Coronary artery (tissue), 2 donors: Measurements from ENCODE around the gene TRABD.

Experiments
- DNase-seq: peaks from one replicate; pipeline ENCODE4 v3.0.0-alpha.2; 2017; ENCODE audit warnings: low spot score
- H3K27ac ChIP-seq, 2 donors: fragments of 200-600 bp; sonication (generic); one replicate each; pipeline ENCODE4 v1.5.1; 2016 to 2019
- H3K4me3 ChIP-seq: fragments of 200-600 bp; sonication (generic); 2 replicates; pipeline ENCODE4 v1.5.1; 2016; ENCODE audit warnings: mild to moderate bottlenecking, moderate library complexity
- TF ChIP-seq, protein P1 (sequence below): fragments of 200-600 bp; sonication (generic); IDR thresholded peaks from one replicate; pipeline ENCODE4 v1.5.1; 2019; ENCODE audit warnings: antibody characterized with exemption

The TRABD gene

GRCh38 chr22:50178471-50178864, 7.2 kb upstream of the TRABD start:
- TF ChIP-seq, protein P1, sequence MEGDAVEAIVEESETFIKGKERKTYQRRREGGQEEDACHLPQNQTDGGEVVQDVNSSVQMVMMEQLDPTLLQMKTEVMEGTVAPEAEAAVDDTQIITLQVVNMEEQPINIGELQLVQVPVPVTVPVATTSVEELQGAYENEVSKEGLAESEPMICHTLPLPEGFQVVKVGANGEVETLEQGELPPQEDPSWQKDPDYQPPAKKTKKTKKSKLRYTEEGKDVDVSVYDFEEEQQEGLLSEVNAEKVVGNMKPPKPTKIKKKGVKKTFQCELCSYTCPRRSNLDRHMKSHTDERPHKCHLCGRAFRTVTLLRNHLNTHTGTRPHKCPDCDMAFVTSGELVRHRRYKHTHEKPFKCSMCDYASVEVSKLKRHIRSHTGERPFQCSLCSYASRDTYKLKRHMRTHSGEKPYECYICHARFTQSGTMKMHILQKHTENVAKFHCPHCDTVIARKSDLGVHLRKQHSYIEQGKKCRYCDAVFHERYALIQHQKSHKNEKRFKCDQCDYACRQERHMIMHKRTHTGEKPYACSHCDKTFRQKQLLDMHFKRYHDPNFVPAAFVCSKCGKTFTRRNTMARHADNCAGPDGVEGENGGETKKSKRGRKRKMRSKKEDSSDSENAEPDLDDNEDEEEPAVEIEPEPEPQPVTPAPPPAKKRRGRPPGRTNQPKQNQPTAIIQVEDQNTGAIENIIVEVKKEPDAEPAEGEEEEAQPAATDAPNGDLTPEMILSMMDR = no peak
- H3K27ac ChIP-seq = no peak overlapping the region
- no peak overlapping the region for H3K4me3 ChIP-seq
- DNase-seq = no peak

DNA sequence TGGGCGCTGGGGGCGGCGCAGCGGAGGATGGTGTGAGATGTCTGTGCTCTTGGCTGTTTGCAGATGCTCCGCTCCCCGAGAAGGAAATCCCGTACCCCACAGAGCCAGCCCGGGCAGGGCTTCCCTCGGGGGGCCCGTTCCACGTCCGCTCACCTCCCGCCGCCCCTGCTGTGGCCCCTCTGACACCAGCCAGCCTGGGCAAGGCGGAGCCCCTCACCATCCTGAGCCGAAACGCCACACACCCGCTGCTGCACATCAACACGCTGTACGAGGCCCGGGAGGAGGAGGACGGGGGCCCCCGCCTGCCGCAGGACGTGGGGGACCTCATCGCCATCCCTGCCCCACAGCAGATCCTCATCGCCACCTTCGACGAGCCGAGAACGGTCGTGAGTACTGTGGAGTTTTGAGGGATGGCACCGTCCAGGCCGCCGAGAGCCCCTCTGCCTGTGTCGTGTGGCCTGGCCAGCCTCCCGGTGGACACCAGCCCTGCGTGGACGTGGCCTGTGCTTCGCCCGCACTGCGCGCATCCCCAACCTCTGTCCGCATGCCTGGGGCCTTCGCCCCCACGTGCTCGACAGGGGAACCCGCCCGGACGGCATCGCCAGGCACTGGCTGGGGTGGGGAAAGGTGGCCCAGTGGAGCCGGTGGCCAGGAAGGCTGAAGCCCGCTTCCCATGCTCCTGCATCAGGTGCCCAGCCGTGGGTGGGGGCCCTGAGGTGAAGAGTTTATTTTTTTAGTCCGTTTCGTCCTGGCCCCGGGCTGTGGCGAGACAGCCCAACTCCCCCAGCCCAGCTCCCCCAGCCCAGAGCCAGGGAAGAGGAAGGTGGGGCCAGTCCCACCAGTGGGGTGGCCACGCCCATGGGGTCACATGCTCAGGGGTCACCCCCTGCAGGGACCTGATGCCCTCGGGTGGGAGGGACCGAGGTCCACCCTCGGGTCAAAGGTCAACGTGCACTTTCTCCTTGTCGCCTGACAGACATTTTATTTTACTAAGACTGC, 6.5 kb upstream of the TRABD start:
- no peak overlapping the region for H3K4me3 ChIP-seq
- no peak overlapping the region for H3K27ac ChIP-seq
- no peak for DNase-seq
- TF ChIP-seq, protein P1 = no peak

DNA sequence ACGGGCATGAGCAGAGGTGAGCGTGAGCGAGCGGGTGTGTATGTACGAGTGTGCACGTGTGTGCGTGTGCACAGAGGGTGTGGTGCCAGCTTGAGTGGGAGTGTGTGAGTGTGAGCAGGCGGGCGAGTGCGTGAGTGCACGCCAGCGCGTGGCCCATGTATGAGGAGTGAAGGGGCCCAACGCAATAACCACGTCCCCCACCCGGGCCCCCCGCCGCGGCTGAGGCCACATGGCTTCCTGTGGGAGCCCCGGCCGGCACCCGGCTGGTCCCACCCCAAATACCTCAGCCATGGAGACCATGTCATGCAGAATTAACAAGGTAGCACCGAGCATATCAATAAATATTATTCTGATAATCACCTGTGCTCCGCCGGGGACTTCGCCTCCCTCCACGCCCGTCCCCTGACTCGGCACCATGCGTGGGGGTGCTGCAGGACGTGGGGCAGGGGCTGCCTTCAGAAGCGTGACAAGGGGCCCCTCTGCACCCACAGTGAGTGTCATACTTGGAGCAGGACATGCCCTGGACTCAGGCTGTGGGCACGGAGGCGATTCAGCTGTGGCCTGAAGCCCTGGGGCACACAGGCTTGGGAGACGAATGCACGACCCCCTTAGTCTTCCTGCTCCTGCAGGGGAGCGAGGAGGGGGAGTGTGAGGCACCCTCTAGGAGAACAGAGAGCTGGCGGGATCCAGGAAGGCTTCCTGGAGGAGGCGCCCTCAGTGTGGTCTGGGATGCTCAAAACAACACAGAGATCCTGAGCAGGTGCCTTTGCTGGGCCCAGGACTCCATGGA, 5.6 kb upstream of the TRABD start:
- H3K4me3 ChIP-seq = no peak overlapping the region
- DNase-seq = no peak
- no peak overlapping the region for H3K27ac ChIP-seq
- TF ChIP-seq, protein P1 = no peak

DNA sequence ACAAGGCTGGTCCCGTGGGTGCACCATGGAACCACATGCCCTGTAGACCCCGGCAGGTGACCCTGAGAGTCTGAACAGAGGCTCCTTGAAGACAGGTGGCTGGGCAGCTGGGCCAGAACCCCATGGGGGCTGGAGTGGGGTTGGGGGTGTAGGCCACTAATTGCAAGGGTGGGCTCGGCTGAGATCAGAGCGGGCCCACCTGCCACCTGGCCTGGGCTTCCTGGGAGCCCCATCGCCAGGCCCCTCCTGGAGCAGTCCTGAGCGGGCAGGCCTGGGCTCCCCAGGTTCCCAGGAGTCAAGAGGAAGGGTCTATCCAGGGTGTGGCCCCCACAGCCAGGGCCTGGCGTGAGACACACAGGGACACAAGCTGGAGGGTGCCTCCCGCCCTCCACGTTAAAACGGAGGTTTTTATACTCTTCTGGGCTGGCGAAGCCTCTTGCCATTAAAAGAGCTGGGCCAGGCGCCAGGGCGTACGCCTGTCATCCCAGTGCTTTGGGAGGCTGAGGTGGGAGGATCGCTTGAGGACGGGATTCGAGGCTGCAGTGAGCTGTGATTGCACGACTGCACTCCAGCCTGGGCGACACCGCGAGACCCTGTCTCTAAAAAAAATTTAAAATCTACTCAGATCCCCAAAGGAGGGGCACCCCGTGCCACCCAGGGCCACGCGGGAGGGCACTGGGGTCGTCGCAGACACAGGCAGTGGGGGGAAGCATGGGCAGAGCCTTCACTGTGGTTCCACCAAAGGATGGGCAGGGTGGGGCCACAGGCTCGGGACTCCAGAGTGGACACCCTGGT, 4.8 kb upstream of the TRABD start:
- TF ChIP-seq, protein P1 = no peak
- DNase-seq = no peak
- no peak overlapping the region for H3K4me3 ChIP-seq

DNA sequence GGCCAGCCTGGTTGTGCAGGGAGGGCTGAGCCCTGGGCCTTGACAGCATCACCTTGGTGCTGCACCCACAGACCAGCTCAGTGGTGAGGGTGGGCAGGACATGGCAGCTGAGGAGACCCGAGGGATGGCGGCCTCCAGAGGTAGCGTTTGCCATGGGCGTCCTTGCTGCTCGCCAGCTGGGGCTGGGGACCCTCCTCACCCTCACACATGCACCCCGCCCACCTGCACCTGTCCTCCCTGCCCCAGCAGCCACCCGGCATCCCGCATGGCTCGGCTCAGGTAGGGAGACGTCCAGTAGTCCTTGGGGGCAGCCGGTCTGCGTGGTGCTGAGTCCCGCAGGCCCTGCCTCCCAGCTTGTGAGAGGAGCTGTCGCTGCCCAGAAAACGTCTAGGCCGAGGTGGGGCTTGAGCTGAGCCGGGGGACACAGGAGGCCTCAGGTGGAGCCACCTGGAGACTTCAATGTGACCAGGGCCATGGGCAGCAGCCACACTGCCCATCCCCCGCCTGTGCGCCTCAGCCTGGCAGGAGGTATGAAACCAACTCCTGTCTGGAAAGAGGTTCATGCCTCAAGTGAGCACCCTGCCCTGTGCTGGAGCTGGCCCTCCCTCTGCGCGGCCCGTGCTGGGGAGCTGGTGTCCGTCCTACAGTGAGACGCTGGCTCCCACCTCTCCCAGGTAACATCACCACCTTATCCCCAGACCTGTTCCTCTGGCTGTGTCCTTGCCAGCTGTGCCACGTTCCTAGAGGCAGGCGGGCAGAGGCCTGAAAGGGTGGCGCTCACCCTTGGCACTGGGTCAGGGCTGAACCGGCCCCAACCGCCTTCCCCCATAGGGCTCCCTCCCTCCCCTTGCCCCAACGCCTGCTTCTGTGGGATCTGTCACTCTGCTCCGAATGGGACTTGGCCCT, 3.3 kb upstream of the TRABD start:
- Histone ChIP-seq H3K4me3 (no peak overlapping the region), H3K27ac (no peak overlapping the region)
- no peak for DNase-seq
- TF ChIP-seq, protein P1 = no peak

More for the DNA sequence above, 4.8 kb upstream of the TRABD start:
- no peak overlapping the region for H3K27ac ChIP-seq
